ENCODE data around the gene CBX6.
"Not testable (repeated sequence)": the region's sequence is repeated elsewhere in the genome, so short reads cannot be mapped to it uniquely, and the experiment has no call there.

CBX6 gene

GRCh38 chr22:38864361-38865191 lies 7.4 kb downstream of the CBX6 start:
- Histone ChIP-seq H3K4me1 (ENCODE audit: control insufficient read depth, insufficient read depth, low read length) (peaks cover 29% of the 10 kb centered on the region), H3K36me3 (ENCODE audit: control insufficient read depth, insufficient read depth, low read length) (no peaks in the 10 kb centered on the region), H3K27me3 (ENCODE audit: control insufficient read depth, insufficient read depth, low read length) (no peaks in the 10 kb centered on the region), H3K4me3 (ENCODE audit: low read length) (no peak overlapping the region), H3K9ac (ENCODE audit: low read length) (peak overlapping the region; percentile 49), H3K9me3 (ENCODE audit: control insufficient read depth, low read length) (no peaks in the 10 kb centered on the region)

DNA sequence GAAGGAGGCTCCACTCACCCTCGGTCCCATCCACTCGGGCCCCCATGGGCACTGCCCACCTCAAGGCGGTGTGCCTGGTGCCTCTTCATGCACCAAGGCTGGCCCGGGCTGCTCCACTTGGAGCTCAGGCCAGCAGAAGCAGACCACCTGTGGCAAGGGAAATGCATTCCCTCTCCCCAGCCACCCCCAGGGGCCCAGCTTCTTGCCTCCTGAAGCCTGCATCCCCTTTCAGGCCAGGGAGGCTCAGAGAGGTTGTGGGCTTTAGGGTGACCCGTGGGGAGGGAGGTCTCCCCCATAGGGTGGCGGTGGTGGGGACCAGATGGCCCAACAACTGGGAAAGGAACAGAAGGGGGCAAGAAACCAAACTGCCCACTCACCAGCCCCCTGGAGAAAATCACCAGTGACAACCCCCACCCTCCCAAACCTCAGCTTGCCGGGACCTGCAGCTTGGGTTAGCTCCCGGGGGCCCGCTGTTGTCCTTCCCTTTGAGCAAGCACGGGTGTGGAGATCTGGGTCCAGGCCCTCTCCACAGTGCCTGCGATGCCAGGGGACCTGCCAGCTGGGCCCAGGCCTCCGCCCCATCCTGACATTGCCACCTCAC lies 8.4 kb downstream of the CBX6 start:
- Histone ChIP-seq H3K36me3 (ENCODE audit: control insufficient read depth, insufficient read depth, low read length) (no peaks in the 10 kb centered on the region), H3K9ac (ENCODE audit: low read length) (no peak overlapping the region), H3K27me3 (ENCODE audit: control insufficient read depth, insufficient read depth, low read length) (no peaks in the 10 kb centered on the region), H3K4me1 (ENCODE audit: control insufficient read depth, insufficient read depth, low read length) (peaks cover 28% of the 10 kb centered on the region), H3K9me3 (ENCODE audit: control insufficient read depth, low read length) (no peaks in the 10 kb centered on the region), H3K4me3 (ENCODE audit: low read length) (no peak overlapping the region)

DNA sequence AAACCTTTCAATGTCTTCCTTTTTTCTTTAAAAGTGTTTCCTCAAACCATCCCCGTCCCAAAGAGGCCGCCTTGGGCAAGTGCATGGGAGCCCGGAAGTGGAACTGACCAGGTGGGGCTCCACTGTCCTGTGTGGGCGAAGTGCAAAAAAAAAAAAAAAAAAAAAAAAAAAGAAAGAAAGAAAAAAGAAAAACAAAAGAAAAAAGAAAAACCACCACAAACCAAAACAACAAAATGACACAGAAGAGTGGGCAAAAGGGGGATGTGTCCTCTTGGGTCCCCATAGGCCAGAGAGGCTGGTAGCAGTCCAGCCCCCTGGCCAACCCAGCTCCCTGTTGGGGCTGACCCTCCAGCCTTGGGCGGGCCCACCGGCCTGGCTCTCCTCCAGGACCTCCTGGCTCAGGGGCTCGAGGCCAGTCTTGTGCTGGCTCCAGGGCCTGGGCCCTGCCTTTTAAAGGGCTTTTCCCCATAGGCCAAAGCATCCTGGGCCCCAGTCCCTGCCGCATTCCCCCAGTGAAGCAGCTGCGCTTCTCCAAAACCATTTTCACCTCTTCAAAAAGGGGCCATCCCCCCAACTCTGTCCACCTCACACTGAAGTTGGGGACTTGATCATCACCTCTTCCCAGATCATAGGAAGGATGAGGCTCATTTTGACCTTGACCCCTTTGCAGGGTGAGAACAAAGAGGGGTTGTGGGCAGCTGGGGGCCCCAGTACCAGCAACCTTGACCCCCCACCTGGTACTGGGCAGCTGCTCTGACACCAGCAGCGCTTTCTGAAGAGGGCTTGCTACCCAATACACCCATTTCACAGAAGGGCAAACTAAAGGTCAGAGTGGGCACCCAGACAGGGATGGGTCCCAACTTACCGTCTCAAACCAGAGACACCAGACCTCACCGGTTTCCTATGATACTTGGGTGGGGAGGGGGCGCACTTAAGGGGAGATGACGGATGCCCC lies 9.4 kb downstream of the CBX6 start:
- no peaks in the 10 kb centered on the region for H3K36me3 ChIP-seq (ENCODE audit: control insufficient read depth, insufficient read depth, low read length)
- no peak overlapping the region for H3K9ac ChIP-seq (ENCODE audit: low read length)
- H3K4me1 ChIP-seq (ENCODE audit: control insufficient read depth, insufficient read depth, low read length), result peaks cover 28% of the 10 kb centered on the region
- H3K9me3 ChIP-seq (ENCODE audit: control insufficient read depth, low read length), result no peaks in the 10 kb centered on the region
- no peaks in the 10 kb centered on the region for H3K27me3 ChIP-seq (ENCODE audit: control insufficient read depth, insufficient read depth, low read length)
- H3K4me3 ChIP-seq (ENCODE audit: low read length), result no peak overlapping the region

GRCh38 chr22:38861927-38862326 lies 10.1 kb downstream of the CBX6 start:
- Histone ChIP-seq H3K9ac (ENCODE audit: low read length) (no peak overlapping the region), H3K4me3 (ENCODE audit: low read length) (no peak overlapping the region), H3K4me1 (ENCODE audit: control insufficient read depth, insufficient read depth, low read length) (peaks cover 28% of the 10 kb centered on the region)

GRCh38 chr22:38861170-38861876 lies 10.7 kb downstream of the CBX6 start:
- H3K9ac ChIP-seq (ENCODE audit: low read length), result no peak overlapping the region
- no peaks in the 10 kb centered on the region for H3K27me3 ChIP-seq (ENCODE audit: control insufficient read depth, insufficient read depth, low read length)
- no peaks in the 10 kb centered on the region for H3K36me3 ChIP-seq (ENCODE audit: control insufficient read depth, insufficient read depth, low read length)
- no peaks in the 10 kb centered on the region for H3K9me3 ChIP-seq (ENCODE audit: control insufficient read depth, low read length)
- H3K4me1 ChIP-seq (ENCODE audit: control insufficient read depth, insufficient read depth, low read length), result peaks cover 28% of the 10 kb centered on the region
- H3K4me3 ChIP-seq (ENCODE audit: low read length), result no peak overlapping the region

More at GRCh38 chr22:38861927-38862326, 10.1 kb downstream of the CBX6 start:
- no peaks in the 10 kb centered on the region for H3K36me3 ChIP-seq (ENCODE audit: control insufficient read depth, insufficient read depth, low read length)
- no peaks in the 10 kb centered on the region for H3K9me3 ChIP-seq (ENCODE audit: control insufficient read depth, low read length)
- no peaks in the 10 kb centered on the region for H3K27me3 ChIP-seq (ENCODE audit: control insufficient read depth, insufficient read depth, low read length)

DNA sequence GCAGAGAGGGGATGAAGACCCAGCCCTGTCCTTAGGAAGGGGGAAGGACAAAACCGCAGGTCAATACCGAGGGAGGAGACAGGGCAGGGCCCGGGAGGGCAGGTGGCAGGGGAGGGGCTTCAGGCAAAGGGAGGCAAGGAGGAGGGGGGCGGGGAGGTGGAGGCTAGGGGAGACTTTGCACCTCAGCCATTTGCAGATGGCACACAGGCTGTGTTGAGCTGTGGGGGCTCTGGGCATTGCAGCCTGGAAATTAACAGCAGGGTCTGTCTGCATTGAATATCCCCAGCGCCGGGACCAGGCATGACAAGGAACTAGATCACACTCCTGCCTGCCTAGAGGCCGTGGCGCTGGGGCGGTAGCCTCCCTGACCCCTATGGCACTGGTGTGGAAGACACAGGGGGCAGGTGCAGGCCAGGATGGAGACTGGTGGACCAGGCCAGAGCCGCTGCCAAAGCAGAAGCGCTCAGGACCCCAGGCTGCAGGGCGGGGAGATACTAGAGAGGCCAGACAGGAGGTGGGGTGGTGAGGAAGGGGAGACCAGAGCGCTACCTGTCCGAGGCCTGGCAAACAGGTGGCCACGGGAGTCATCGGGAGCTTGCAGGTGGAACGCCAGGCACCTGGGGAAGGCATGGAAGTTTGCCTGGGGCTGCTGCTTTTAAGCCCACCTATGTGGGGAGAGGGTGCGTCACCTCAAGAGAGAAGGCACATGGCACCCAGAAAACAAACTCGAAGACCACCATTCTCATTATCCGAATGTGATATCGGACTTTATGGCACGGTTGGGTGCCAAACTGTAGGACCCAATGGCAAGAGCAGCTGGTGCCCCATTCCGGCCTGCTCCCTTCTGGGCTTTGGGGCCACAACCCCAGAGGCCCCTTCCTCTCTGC lies 11.5 kb downstream of the CBX6 start:
- H3K9ac ChIP-seq (ENCODE audit: low read length), result no peak overlapping the region
- H3K27me3 ChIP-seq (ENCODE audit: control insufficient read depth, insufficient read depth, low read length), result no peaks in the 10 kb centered on the region
- no peaks in the 10 kb centered on the region for H3K36me3 ChIP-seq (ENCODE audit: control insufficient read depth, insufficient read depth, low read length)
- no peaks in the 10 kb centered on the region for H3K9me3 ChIP-seq (ENCODE audit: control insufficient read depth, low read length)
- H3K4me1 ChIP-seq (ENCODE audit: control insufficient read depth, insufficient read depth, low read length), result peaks cover 28% of the 10 kb centered on the region
- H3K4me3 ChIP-seq (ENCODE audit: low read length), result no peak overlapping the region

DNA sequence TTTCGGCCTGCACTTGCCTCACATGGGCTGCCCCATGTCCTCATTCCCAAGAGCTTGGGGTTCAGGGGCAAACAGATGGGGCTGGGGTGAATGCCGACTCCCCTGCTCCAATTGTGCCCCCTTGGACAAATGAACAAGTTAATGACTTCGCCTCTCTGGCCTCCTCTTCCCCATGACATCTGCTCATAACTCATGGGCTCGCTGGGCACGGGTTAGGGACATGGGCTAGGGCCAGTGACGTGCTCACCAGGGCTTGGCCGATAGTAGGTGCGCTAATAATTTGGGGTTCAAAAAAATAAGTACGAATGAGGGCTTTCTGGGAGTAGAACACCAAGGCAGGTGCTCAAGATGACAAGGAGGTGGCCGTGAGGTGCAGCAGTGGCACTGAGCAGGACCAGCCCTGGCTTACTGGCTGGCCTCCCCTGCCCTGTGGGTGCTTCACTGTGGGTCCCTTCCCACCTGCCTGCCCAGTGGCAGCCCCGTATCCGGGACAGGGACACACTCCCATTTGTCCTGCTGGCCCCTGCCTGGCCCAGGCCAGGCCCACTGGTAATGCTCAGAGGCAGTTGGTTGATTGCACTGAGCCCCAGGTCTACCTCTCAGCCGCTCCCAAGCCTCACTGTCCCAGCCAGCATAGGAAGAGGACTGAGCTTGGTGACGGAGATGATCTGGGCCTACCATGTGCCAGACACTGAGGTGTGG lies 12.3 kb downstream of the CBX6 start:
- Histone ChIP-seq H3K9me3 (ENCODE audit: control insufficient read depth, low read length) (no peaks in the 10 kb centered on the region), H3K27me3 (ENCODE audit: control insufficient read depth, insufficient read depth, low read length) (no peaks in the 10 kb centered on the region), H3K36me3 (ENCODE audit: control insufficient read depth, insufficient read depth, low read length) (no peaks in the 10 kb centered on the region), H3K9ac (ENCODE audit: low read length) (no peak overlapping the region), H3K4me1 (ENCODE audit: control insufficient read depth, insufficient read depth, low read length) (peaks cover 22% of the 10 kb centered on the region), H3K4me3 (ENCODE audit: low read length) (no peak overlapping the region)

GRCh38 chr22:38858492-38858891 lies 13.5 kb downstream of the CBX6 start:
- no peaks in the 10 kb centered on the region for H3K9me3 ChIP-seq (ENCODE audit: control insufficient read depth, low read length)
- no peaks in the 10 kb centered on the region for H3K36me3 ChIP-seq (ENCODE audit: control insufficient read depth, insufficient read depth, low read length)
- H3K4me1 ChIP-seq (ENCODE audit: control insufficient read depth, insufficient read depth, low read length), result peaks cover 10% of the 10 kb centered on the region
- no peaks in the 10 kb centered on the region for H3K27me3 ChIP-seq (ENCODE audit: control insufficient read depth, insufficient read depth, low read length)
- H3K4me3 ChIP-seq (ENCODE audit: low read length), result no peak overlapping the region
- H3K9ac ChIP-seq (ENCODE audit: low read length), result no peak overlapping the region

DNA sequence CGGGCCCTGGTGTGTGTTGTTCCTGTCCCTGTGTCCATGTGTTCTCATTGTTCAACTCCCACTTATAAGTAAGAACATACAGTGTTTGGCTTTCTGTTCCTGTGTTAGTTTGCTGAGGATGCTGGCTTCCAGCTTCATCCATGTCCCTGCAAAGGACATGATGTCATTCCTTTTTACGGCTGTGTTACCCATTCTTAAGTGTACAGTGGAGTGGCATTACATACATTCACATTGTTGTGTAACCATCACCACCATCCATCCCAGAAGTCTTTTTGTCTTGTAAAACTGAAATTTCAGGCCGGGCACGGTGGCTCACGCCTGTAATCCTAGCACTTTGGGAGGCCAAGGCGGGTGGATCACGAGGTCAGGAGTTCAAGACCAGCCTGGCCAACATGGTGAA lies 17.5 kb downstream of the CBX6 start:
- not testable (repeated sequence) for H3K4me1 ChIP-seq (ENCODE audit: control insufficient read depth, insufficient read depth, low read length); H3K36me3 ChIP-seq (ENCODE audit: control insufficient read depth, insufficient read depth, low read length); H3K9ac ChIP-seq (ENCODE audit: low read length); H3K9me3 ChIP-seq (ENCODE audit: control insufficient read depth, low read length); H3K4me3 ChIP-seq (ENCODE audit: low read length)
- peaks cover 11% of the 10 kb centered on the region for H3K27me3 ChIP-seq (ENCODE audit: control insufficient read depth, insufficient read depth, low read length)

DNA sequence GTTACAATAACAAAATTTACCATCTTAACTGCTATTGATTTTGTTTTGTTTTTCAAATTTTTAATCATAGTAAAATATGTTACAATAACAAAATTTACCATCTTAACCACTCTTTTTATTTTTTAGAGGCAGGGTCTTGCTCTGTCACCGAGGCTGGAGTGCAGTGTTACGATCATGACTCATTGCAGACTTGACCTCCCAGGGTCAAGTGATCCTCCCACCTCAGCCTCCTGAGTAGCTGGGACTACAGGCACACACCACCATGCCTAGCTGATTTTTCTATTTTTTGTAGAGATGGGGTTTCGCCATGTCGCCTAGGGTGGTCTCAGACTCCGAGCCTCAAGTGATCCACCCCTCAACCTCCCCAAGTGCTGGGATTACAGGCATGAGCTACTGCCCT lies 18.1 kb downstream of the CBX6 start:
- H3K9me3 ChIP-seq (ENCODE audit: control insufficient read depth, low read length); H3K9ac ChIP-seq (ENCODE audit: low read length); H3K4me3 ChIP-seq (ENCODE audit: low read length); H3K36me3 ChIP-seq (ENCODE audit: control insufficient read depth, insufficient read depth, low read length); H3K4me1 ChIP-seq (ENCODE audit: control insufficient read depth, insufficient read depth, low read length): not testable (repeated sequence)
- H3K27me3 ChIP-seq (ENCODE audit: control insufficient read depth, insufficient read depth, low read length), result peaks cover 11% of the 10 kb centered on the region
